PC-9 (cell line): ENCODE results near the gene HOXA11.

Experiments used
- EZH2 ChIP-seq: fragments of 200-600 bp; sonication (generic); IDR thresholded peaks from 2 replicates; pipeline ENCODE4 v1.8.0; 2017; ENCODE audit warnings: antibody characterized with exemption, low read depth
- TF ChIP-seq, protein P1 (sequence below): fragments of 200-600 bp; sonication (generic); conservative IDR thresholded peaks from 2 replicates; pipeline ENCODE4 v1.6.1; 2017; ENCODE audit warnings: mixed run types, antibody characterized with exemption, mild to moderate bottlenecking, moderate library complexity

DNA sequence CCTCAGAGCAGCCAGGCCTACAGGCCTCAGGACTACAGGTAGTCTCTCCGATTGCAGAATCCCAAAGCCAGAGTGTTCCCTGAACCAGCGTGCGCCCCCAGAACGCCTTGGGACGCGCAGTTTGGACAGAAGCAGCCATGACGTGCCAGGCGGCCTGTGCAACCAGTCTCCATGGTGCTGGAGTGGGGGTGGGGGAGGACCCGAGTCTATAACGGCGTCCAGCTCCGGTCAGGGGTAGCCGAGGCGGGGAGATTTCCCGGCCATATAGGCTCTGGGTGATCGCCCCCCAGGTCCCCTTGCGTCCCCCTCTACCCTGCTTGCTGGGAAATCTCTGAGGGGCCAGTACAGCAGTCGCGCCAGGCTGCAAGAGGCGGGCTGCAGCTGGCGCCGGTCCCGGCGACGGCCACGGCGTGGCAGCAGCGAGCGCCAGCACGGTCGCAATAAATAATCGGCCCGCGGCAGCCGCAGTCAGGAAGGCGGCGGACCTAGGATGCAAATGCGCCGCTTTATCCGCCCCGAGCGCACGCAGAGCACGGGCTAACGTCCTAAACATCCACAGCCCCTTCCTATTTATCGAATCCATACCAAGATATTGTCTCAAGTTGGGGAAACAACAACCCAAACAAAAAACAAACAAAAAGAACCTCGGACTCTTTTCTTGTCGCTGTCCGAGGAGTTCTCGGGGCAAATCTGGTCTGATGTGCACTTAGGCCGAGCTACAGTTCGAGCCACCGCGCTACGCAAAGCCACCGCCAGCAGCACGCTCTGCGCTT lies 34.3 kb downstream of the HOXA11 start:
- TF ChIP-seq, protein P1, sequence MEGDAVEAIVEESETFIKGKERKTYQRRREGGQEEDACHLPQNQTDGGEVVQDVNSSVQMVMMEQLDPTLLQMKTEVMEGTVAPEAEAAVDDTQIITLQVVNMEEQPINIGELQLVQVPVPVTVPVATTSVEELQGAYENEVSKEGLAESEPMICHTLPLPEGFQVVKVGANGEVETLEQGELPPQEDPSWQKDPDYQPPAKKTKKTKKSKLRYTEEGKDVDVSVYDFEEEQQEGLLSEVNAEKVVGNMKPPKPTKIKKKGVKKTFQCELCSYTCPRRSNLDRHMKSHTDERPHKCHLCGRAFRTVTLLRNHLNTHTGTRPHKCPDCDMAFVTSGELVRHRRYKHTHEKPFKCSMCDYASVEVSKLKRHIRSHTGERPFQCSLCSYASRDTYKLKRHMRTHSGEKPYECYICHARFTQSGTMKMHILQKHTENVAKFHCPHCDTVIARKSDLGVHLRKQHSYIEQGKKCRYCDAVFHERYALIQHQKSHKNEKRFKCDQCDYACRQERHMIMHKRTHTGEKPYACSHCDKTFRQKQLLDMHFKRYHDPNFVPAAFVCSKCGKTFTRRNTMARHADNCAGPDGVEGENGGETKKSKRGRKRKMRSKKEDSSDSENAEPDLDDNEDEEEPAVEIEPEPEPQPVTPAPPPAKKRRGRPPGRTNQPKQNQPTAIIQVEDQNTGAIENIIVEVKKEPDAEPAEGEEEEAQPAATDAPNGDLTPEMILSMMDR = no peak; the same call in none of the 2 replicates
- TF ChIP-seq EZH2 = no peak
